ENCODE results near the gene BACH2. TPM values are rescaled to one million over a fixed set of nuclear protein-coding genes. Genes with fewer than 3 reads are reported as not detected.

Gene BACH2
- total and polyA plus RNA-seq, 9 of the 15 experiments (the other 6 are each of a cell fraction or from before 2014, with no cell fraction given), result 0.06 to 3.1 (median 0.59) TPM

DNA sequence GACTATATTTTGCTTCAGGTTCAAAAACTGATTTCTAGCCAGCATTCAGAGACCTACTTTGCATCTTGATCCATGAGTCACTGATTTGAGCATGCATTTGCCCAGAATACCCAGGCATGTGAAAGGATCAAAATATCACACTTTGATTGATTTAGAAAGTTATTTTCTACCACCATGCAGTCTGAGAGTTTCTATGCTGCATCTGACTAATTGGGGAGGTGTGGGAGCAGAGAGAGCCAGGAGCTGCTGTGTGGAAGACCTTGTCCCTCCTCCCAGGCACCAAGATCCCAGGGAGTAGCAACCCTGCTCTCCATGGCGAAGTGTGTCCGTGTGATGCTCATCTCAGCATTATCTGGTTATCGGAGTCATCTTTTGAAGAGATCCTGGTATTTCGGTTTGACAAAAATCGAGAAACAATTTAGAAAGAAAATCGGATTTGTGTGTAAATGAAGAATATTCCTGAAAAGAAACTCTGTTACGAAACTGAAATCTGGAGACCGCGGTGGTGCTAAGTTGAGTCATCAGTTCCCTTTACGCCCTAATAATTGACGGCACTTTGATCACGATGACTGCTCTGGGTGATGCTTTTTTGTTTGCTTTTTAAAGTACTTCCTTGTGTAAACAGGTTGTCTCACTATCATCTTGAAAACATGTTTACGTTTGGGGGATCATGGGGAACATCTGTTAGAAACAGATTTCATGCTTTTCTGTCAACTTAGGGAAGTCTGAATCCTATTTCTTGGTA is 193.4 kb downstream of the BACH2 start (continued):
- TF ChIP-seq POLR3G (IDR thresholded peaks at IDR 0.05; ENCODE audit: extremely low read depth, insufficient read length, insufficient replicate concordance), result no peak
- TF ChIP-seq, protein P1, sequence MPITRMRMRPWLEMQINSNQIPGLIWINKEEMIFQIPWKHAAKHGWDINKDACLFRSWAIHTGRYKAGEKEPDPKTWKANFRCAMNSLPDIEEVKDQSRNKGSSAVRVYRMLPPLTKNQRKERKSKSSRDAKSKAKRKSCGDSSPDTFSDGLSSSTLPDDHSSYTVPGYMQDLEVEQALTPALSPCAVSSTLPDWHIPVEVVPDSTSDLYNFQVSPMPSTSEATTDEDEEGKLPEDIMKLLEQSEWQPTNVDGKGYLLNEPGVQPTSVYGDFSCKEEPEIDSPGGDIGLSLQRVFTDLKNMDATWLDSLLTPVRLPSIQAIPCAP (CRISPR knock-in tag; IDR thresholded peaks at IDR 0.05; ENCODE audit: borderline replicate concordance), result no peak
- TF ChIP-seq FOXA1 (IDR thresholded peaks at IDR 0.05; ENCODE audit: borderline replicate concordance), result peak; percentile 77
- no peak for TF ChIP-seq ZZZ3 (IDR thresholded peaks at IDR 0.05)
- TF ChIP-seq ZNF197 (CRISPR knock-in tag; IDR thresholded peaks at IDR 0.05; ENCODE audit: low read depth), result no peak
- TF ChIP-seq NUFIP1 (IDR thresholded peaks at IDR 0.05; ENCODE audit: partially characterized antibody), result no peak
- no peak for TF ChIP-seq FOXJ2 (tag; IDR thresholded peaks at IDR 0.05)
- TF ChIP-seq POLR2H (tag; IDR thresholded peaks at IDR 0.05; ENCODE audit: low read depth), result no peak
- no peak for TF ChIP-seq HLTF (IDR thresholded peaks at IDR 0.05)
- TF ChIP-seq SNRNP70 (optimal IDR thresholded peaks at IDR 0.05; ENCODE audit: low read depth, low read length), result no peak
- no peak for TF ChIP-seq STAT5B (CRISPR knock-in tag; IDR thresholded peaks at IDR 0.05)
- peak; percentile 43; the same call in 1 of the 2 replicates for TF ChIP-seq CBFA2T3 (IDR thresholded peaks at IDR 0.05)
- no peak for TF ChIP-seq ZNF79 (CRISPR knock-in tag; IDR thresholded peaks at IDR 0.05; ENCODE audit: low read depth)
- TF ChIP-seq, protein P2, sequence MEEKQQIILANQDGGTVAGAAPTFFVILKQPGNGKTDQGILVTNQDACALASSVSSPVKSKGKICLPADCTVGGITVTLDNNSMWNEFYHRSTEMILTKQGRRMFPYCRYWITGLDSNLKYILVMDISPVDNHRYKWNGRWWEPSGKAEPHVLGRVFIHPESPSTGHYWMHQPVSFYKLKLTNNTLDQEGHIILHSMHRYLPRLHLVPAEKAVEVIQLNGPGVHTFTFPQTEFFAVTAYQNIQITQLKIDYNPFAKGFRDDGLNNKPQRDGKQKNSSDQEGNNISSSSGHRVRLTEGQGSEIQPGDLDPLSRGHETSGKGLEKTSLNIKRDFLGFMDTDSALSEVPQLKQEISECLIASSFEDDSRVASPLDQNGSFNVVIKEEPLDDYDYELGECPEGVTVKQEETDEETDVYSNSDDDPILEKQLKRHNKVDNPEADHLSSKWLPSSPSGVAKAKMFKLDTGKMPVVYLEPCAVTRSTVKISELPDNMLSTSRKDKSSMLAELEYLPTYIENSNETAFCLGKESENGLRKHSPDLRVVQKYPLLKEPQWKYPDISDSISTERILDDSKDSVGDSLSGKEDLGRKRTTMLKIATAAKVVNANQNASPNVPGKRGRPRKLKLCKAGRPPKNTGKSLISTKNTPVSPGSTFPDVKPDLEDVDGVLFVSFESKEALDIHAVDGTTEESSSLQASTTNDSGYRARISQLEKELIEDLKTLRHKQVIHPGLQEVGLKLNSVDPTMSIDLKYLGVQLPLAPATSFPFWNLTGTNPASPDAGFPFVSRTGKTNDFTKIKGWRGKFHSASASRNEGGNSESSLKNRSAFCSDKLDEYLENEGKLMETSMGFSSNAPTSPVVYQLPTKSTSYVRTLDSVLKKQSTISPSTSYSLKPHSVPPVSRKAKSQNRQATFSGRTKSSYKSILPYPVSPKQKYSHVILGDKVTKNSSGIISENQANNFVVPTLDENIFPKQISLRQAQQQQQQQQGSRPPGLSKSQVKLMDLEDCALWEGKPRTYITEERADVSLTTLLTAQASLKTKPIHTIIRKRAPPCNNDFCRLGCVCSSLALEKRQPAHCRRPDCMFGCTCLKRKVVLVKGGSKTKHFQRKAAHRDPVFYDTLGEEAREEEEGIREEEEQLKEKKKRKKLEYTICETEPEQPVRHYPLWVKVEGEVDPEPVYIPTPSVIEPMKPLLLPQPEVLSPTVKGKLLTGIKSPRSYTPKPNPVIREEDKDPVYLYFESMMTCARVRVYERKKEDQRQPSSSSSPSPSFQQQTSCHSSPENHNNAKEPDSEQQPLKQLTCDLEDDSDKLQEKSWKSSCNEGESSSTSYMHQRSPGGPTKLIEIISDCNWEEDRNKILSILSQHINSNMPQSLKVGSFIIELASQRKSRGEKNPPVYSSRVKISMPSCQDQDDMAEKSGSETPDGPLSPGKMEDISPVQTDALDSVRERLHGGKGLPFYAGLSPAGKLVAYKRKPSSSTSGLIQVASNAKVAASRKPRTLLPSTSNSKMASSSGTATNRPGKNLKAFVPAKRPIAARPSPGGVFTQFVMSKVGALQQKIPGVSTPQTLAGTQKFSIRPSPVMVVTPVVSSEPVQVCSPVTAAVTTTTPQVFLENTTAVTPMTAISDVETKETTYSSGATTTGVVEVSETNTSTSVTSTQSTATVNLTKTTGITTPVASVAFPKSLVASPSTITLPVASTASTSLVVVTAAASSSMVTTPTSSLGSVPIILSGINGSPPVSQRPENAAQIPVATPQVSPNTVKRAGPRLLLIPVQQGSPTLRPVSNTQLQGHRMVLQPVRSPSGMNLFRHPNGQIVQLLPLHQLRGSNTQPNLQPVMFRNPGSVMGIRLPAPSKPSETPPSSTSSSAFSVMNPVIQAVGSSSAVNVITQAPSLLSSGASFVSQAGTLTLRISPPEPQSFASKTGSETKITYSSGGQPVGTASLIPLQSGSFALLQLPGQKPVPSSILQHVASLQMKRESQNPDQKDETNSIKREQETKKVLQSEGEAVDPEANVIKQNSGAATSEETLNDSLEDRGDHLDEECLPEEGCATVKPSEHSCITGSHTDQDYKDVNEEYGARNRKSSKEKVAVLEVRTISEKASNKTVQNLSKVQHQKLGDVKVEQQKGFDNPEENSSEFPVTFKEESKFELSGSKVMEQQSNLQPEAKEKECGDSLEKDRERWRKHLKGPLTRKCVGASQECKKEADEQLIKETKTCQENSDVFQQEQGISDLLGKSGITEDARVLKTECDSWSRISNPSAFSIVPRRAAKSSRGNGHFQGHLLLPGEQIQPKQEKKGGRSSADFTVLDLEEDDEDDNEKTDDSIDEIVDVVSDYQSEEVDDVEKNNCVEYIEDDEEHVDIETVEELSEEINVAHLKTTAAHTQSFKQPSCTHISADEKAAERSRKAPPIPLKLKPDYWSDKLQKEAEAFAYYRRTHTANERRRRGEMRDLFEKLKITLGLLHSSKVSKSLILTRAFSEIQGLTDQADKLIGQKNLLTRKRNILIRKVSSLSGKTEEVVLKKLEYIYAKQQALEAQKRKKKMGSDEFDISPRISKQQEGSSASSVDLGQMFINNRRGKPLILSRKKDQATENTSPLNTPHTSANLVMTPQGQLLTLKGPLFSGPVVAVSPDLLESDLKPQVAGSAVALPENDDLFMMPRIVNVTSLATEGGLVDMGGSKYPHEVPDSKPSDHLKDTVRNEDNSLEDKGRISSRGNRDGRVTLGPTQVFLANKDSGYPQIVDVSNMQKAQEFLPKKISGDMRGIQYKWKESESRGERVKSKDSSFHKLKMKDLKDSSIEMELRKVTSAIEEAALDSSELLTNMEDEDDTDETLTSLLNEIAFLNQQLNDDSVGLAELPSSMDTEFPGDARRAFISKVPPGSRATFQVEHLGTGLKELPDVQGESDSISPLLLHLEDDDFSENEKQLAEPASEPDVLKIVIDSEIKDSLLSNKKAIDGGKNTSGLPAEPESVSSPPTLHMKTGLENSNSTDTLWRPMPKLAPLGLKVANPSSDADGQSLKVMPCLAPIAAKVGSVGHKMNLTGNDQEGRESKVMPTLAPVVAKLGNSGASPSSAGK (IDR thresholded peaks at IDR 0.05), result no peak
- TF ChIP-seq KDM5B (IDR thresholded peaks at IDR 0.05; ENCODE audit: insufficient replicate concordance, low read depth, low read length), result no peak
- TF ChIP-seq TCF7L2 (IDR thresholded peaks at IDR 0.05; ENCODE audit: low read depth, low read length), result peak; percentile 75; the same call in 1 of the 2 replicates

All from K562 (cell line).